ENCODE data around the gene ATF3. TPM values are rescaled to one million over a fixed set of nuclear protein-coding genes. Genes with fewer than 3 reads are reported as not detected.

ATF3 gene
- total and polyA plus RNA-seq, 2 of the 4 experiments (the other 2 are of a cell fraction), result 9.9 to 12.3 TPM

- H2AK9ac ChIP-seq (replicated peaks; ENCODE audit: low read depth, low read length, poor library complexity), result peak overlapping the region; percentile 82
- peak overlapping the region; percentile 1; the same call in 1 of the 3 replicates for H2BK15ac ChIP-seq (ENCODE audit: low read depth, low read length)
- no peak overlapping the region for H3K14ac ChIP-seq (replicated peaks; ENCODE audit: low read depth, low read length)
- in situ Hi-C loops (cut with MboI; ENCODE audit: low sequenced_read_pairs) (loop anchor here (25.0 kb wide), 1 partner anchor 331 kb away; no protein-coding TSS in a partner anchor), dilution Hi-C loops (cut with HindIII; ENCODE audit: low sequenced_read_pairs, unreplicated experiment) (no loop called here), intact Hi-C loops (cut with micrococcal nuclease) (no loop called here)
- 0 out of 2 replicates have a peak, but pooled peaks cover 2% of the 10 kb centered on the region for H3K9me3 ChIP-seq (ENCODE audit: control insufficient read depth, insufficient read depth, low read length)
- no peaks in the 10 kb centered on the region for H3K79me1 ChIP-seq (ENCODE audit: low read depth in 1 of 2, low read length in 2 of 2)
- ATAC-seq (ENCODE audit: low read depth) (peak; percentile 82), DNase-seq (peak; percentile 71)
- TF ChIP-seq BHLHE40 (IDR thresholded peaks at IDR 0.05; ENCODE audit: low read depth, low read length) (peak; percentile 44; the same call in 1 of the 2 replicates), MXI1 (IDR thresholded peaks at IDR 0.05; ENCODE audit: borderline replicate concordance, low read depth, low read length) (0 out of 2 replicates have a peak, but pooled peaks have one; percentile 13), CTCF (conservative IDR thresholded peaks at IDR 0.05; ENCODE audit: low read depth, low read length) (no peak), CEBPB (IDR thresholded peaks at IDR 0.05; ENCODE audit: low read depth, low read length) (0 out of 2 replicates have a peak, but pooled peaks have one; percentile 8)
- no peaks in the 10 kb centered on the region for H3K36me3 ChIP-seq (ENCODE audit: control insufficient read depth, insufficient read depth, low read length)
- peaks cover 14% of the 10 kb centered on the region for H3K9me1 ChIP-seq (ENCODE audit: insufficient read depth, low read length)
- no peaks in the 10 kb centered on the region for H4K20me1 ChIP-seq (ENCODE audit: insufficient read depth, low read length)
- H2BK5ac ChIP-seq (ENCODE audit: low read depth, low read length, poor library complexity, severe bottlenecking), result no peak overlapping the region
- H3K9ac ChIP-seq (ENCODE audit: low read depth, low read length), result no peak overlapping the region
- no peak overlapping the region for H4K5ac ChIP-seq (ENCODE audit: low read depth, low read length)
- peak overlapping the region; percentile 46 for H3K4ac ChIP-seq (ENCODE audit: low read depth, low read length)
- no peak overlapping the region for H3K4me2 ChIP-seq (ENCODE audit: low read depth, low read length)
- H2AK5ac ChIP-seq (ENCODE audit: low read depth, low read length), result peak overlapping the region; percentile 64
- peak overlapping the region in 1 of 2 experiments; percentile 44; a peak in 1 of 4 replicates for H4K8ac ChIP-seq (ENCODE audit: low read depth in 2 of 2, low read length in 2 of 2)
- ChIA-PET POLR2A (ENCODE audit: unreplicated experiment) (no interaction called here), CTCF (interaction anchor here (0.7 to 1.2 kb wide), 3 partner anchors 9 to 179 kb away, joined by 3 to 5 read pairs (median 3); no protein-coding TSS in a partner anchor)
- H3K4me1 ChIP-seq (ENCODE audit: control insufficient read depth, insufficient read depth, low read length), result peaks cover 9% of the 10 kb centered on the region
- BruUV-seq (replicated peaks), result no TSS peak
- 100% methylated on average over 2 of the region's 6 CpGs; no CpG with 5 or more reads in 1 of the 2 experiments for WGBS, 2 experiments (ENCODE audit: extremely low coverage in 2 of 2, insufficient read length in 1 of 2)
- H3K4me3 ChIP-seq (ENCODE audit: insufficient read depth, low read depth, low read length), result no peak overlapping the region
- no peak overlapping the region for H3K56ac ChIP-seq (ENCODE audit: extremely low read depth, insufficient read depth, low read length)
- H3K27me3 ChIP-seq (ENCODE audit: control insufficient read depth, insufficient read depth, low read length), result no peaks in the 10 kb centered on the region; the same call in 1 of the 2 replicates
- peak overlapping the region; percentile 53 for H2AFZ ChIP-seq (replicated peaks; ENCODE audit: low read length, poor library complexity)
- H3K27ac ChIP-seq (ENCODE audit: insufficient read depth, low read length), result no peak overlapping the region
- H2BK120ac ChIP-seq (ENCODE audit: low read depth, low read length), result peak overlapping the region; percentile 41; the same call in 1 of the 2 replicates
- peak overlapping the region; percentile 32; the same call in 1 of the 2 replicates for H4K91ac ChIP-seq (ENCODE audit: insufficient read depth, low read depth, low read length)
- peak overlapping the region; percentile 52; the same call in 1 of the 2 replicates for H3K23ac ChIP-seq (ENCODE audit: low read depth, low read length)
- H3K18ac ChIP-seq (ENCODE audit: low read depth, low read length), result no peak overlapping the region
- peak overlapping the region; percentile 75 for H2BK20ac ChIP-seq (ENCODE audit: low read depth, low read length)
Measured at GRCh38 chr1:212655668-212656440, 47.3 kb downstream of the ATF3 start.
